H1 (cell line): ENCODE data around the gene NBAS.

ENCODE experiments used
- BCL11A ChIP-seq, 2 experiments: IDR thresholded peaks; one replicate each; pipeline ENCODE4 v1.6.1; 2011; ENCODE audit warnings: low read depth in 2 of 2, low read length in 2 of 2, mild to moderate bottlenecking in 2 of 2
- BRCA1 ChIP-seq: IDR thresholded peaks from 2 replicates; pipeline ENCODE4 v1.6.1; 2012; ENCODE audit warnings: low read depth, low read length, improper control_type of control experiment
- CTCF ChIP-seq, 3 experiments: IDR thresholded peaks; 1 replicate in 2 of 3; 2 replicates in 1 of 3; pipeline versions ENCODE4 v1.5.1 to v1.6.1; 2011; ENCODE audit warnings: low read length in 3 of 3, mild to moderate bottlenecking in 3 of 3, inconsistent platforms in 2 of 3, low read depth in 1 of 3, moderate library complexity in 1 of 3; ENCODE audit not compliant: insufficient read depth in 1 of 3; ENCODE audit errors: control extremely low read depth in 1 of 3
- EP300 ChIP-seq, 2 experiments: IDR thresholded peaks; 1 replicate in 1 of 2; 2 replicates in 1 of 2; pipeline ENCODE4 v1.6.1; 2011 to 2012; ENCODE audit warnings: low read depth in 2 of 2, low read length in 2 of 2, mild to moderate bottlenecking in 2 of 2, borderline replicate concordance in 1 of 2, inconsistent platforms in 1 of 2, moderate library complexity in 1 of 2
- EZH2 ChIP-seq: fragments of 200-600 bp; sonication (generic); IDR thresholded peaks from 2 replicates; pipeline ENCODE4 v1.7.1; 2012; ENCODE audit warnings: low read depth, mild to moderate bottlenecking, moderate library complexity, low read length, inconsistent platforms; ENCODE audit not compliant: severe bottlenecking
- POLR2A ChIP-seq, 2 experiments: IDR thresholded peaks; 1 replicate in 1 of 2; 2 replicates in 1 of 2; pipeline ENCODE4 v1.6.1; 2011; ENCODE audit warnings: low read depth in 2 of 2, low read length in 2 of 2, mild to moderate bottlenecking in 2 of 2; ENCODE audit errors: control extremely low read depth in 1 of 2
- POLR2AphosphoS5 ChIP-seq: IDR thresholded peaks from 2 replicates; pipeline ENCODE4 v1.6.1; 2011; ENCODE audit warnings: low read depth, low read length
- RNF2 ChIP-seq: fragments of 200-900, 300-1000 bp; sonication (generic); IDR thresholded peaks from 2 replicates; pipeline ENCODE4 v1.7.1; 2016; ENCODE audit warnings: borderline replicate concordance, low read depth, mild to moderate bottlenecking, antibody characterized with exemption, low read length; ENCODE audit not compliant: poor library complexity, severe bottlenecking; ENCODE audit errors: missing control alignments
- SIX5 ChIP-seq: IDR thresholded peaks from 2 replicates; pipeline ENCODE4 v1.6.1; 2011; ENCODE audit warnings: mild to moderate bottlenecking, low read depth, low read length
- SP1 ChIP-seq: IDR thresholded peaks from 2 replicates; pipeline ENCODE4 v1.6.1; 2011; ENCODE audit warnings: low read depth, low read length
- SP4 ChIP-seq: IDR thresholded peaks from 2 replicates; pipeline ENCODE4 v1.6.1; 2012; ENCODE audit warnings: low read length, inconsistent platforms
- TBP ChIP-seq: IDR thresholded peaks from 2 replicates; pipeline ENCODE4 v1.6.1; 2011; ENCODE audit warnings: low read depth, low read length, improper control_type of control experiment
- TCF12 ChIP-seq: IDR thresholded peaks from 2 replicates; pipeline ENCODE4 v1.6.1; 2011; ENCODE audit warnings: low read depth, mild to moderate bottlenecking, low read length
- TF ChIP-seq, protein P1 (sequence below): IDR thresholded peaks from 2 replicates; pipeline ENCODE4 v1.6.1; 2011; ENCODE audit warnings: low read length, improper control_type of control experiment

DNA sequence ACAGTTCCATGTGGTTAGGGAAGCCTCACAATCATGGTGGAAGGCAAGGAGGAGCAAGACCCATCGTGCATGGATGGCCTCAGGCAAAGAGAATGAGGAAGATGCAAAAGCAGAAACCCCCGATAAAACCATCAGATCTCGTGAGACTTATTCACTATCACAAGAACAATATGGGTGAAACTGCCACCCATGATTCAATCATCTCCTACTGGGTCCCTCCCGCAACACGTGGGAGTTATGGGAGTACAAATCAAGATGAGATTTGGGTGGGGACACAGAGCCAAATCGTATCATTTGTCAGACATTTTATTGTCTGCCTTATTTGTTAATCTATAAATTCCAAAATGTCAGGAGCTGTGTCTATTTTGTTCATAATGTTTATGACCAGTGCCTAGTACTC lies 17.6 kb downstream of the NBAS start:
- TF ChIP-seq CTCF (IDR thresholded peaks at IDR 0.05; ENCODE audit: control extremely low read depth in 1 of 3, insufficient read depth in 1 of 3, low read depth in 1 of 3, low read length in 3 of 3) (no peak), EP300 (IDR thresholded peaks at IDR 0.05; ENCODE audit: borderline replicate concordance in 1 of 2, low read depth in 2 of 2, low read length in 2 of 2) (no peak), EZH2 (no peak), POLR2A (IDR thresholded peaks at IDR 0.05; ENCODE audit: control extremely low read depth in 1 of 2, low read depth in 2 of 2, low read length in 2 of 2) (no peak), TBP (no peak), BCL11A (IDR thresholded peaks at IDR 0.05; ENCODE audit: low read depth in 2 of 2, low read length in 2 of 2) (no peak), POLR2AphosphoS5 (no peak), RNF2 (no peak), SP4 (no peak), SIX5 (no peak), TCF12 (no peak), SP1 (no peak), BRCA1 (no peak)
- TF ChIP-seq, protein P1, sequence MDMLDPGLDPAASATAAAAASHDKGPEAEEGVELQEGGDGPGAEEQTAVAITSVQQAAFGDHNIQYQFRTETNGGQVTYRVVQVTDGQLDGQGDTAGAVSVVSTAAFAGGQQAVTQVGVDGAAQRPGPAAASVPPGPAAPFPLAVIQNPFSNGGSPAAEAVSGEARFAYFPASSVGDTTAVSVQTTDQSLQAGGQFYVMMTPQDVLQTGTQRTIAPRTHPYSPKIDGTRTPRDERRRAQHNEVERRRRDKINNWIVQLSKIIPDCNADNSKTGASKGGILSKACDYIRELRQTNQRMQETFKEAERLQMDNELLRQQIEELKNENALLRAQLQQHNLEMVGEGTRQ = no peak
